ENCODE measurements around the gene P2RY10.
"Not testable (repeated sequence)": the region's sequence is repeated elsewhere in the genome, so short reads cannot be mapped to it uniquely, and the experiment has no call there.

The P2RY10 gene, protein sequence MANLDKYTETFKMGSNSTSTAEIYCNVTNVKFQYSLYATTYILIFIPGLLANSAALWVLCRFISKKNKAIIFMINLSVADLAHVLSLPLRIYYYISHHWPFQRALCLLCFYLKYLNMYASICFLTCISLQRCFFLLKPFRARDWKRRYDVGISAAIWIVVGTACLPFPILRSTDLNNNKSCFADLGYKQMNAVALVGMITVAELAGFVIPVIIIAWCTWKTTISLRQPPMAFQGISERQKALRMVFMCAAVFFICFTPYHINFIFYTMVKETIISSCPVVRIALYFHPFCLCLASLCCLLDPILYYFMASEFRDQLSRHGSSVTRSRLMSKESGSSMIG

DNA sequence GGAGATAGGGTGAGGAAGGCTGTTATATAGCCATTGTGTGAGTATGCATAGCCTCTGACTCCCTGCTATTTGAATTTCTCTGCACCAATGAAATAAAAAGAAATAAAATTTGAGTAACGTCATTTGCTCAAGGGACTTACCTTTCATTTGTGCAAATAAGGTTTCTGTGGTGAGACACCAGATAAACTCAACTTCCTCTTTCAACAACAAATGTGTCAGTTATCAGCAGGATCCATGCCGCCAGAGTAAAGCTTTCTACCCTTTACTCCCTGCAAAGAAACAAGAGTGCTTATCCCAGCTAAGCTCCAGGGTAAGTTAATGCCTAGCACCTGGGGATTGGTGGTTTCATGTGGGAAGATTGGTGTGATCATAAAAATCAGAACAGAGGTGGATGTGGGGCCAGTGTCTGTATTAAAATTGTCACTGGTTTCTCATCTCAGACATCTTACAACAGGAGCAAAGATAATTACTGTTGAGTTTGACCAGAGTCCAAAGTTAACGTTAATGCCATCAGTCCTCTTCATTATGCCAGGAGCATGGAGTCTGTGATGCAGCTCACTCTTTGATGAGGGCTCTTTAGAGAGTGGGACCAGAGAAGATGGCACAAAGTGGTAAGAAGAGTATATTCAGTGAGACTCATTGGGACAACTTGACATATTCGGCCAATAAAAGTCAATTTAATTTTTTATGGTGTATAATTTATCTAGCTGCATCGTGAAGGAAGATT, at the start of gene P2RY10:
TSS of gene P2RY10 (plus strand) at position 206 of the 727 bp plus-strand sequence. CDS start 15,130 bp downstream, outside the sequence.
- in situ Hi-C loops (cut with MboI; ENCODE audit: low sequenced_read_pairs): no loop called here

GRCh38 chrX:78922754-78923153, 22.4 kb upstream of the P2RY10 start:
- in situ Hi-C loops (cut with MboI; ENCODE audit: low sequenced_read_pairs): no loop called here

DNA sequence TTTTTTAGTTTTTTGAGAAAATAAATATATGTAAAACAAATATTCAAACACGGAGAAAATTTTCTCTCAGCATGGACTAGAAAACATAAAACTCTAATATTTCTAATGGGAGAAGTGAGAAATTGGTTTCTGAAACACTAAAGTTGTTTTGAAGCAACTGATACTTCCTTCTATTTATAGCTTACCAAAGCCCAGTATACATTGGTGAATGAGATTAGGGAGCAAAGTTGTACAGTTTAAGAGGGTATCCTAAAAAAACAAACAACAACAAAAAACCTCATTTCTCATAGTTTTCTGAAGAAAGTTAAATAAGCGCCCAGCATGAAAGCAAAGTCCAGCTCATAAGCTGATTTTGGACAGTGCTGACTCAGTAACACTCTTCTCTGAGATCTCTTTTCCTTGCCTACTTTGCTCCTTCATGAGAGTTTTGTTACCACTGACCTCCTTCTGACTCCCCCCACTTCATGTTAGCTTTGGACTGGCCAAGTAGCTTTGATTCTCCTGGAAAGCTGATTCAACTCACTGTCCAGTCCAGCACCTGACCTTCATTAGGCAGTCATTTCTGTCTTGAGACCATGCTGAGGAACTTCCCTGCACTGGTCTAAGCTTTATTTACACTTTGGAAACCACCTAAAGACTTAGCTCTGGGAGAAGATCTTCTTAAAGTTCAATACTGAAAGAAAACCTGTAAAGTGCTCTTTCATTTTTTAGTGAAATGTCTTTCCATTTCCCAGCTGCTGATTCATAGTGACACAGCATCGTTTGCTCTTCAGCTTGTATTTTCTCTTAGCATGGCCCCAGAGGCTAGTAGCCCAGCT, 21.8 kb upstream of the P2RY10 start:
- in situ Hi-C loops (cut with MboI; ENCODE audit: low sequenced_read_pairs): no loop called here

- in situ Hi-C loops (cut with MboI; ENCODE audit: low sequenced_read_pairs): no loop called here
These were observed 13.4 kb upstream of the P2RY10 start for GRCh38 chrX:78931814-78932213.

DNA sequence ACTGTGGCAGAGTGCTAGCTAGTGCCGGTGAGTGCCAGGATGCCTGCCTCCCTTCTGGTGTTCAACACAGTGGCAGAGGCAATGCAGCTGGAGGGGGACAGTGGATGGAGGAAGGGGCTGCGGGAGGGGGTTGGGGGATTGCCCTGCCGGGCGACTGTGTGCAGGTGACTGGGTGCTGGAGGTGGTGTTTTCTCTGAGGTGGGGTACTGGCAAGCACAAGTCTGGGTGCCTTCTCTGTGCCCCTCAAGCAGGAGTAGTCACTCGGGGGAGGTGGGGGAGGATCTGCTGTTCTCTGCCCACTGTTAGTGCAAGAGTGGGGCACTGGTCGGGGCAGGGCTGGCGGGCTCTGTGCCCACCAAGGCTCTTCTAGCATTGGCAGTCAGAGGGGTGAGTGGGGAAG, 10.3 kb upstream of the P2RY10 start:
- in situ Hi-C loops (cut with MboI; ENCODE audit: low sequenced_read_pairs): no loop called here

GRCh38 chrX:78944351-78944750, 840 bp upstream of the P2RY10 start:
- in situ Hi-C loops (cut with MboI; ENCODE audit: low sequenced_read_pairs): no loop called here

DNA sequence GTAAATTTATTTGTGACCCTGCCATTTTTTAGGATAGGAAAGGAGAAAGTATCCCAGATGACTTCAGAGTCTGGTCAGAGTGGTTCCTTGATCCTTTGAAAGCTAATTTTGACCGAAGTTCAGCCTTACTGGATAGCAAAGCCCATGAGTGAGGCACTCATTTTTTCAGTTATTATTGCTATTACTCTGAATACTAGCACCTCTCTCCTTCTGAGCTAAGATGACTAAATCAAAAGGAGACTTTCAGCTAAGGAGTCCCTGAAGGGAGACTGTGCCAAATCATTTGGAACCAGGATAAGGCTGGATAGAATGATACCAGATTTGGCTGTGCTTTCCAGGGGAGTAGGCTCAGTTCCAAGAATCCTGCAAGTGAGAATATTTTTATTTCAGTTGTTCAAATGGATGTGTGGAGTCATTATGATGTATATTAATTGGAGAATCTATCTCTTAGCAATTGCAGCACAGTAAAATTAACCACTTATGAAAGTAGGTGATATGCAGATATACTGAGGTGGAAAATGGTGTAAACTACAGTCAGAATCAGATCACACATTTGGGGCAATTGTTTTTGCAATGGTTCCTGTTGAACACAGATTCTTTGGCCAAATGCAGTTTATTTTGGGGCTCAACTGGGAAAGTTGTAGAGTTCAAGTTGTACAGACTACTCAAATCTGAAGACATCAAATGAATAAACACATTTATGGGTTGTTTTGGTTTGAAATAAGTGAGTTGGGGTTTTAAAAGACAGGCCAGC, 1.2 kb downstream of the P2RY10 start:
- in situ Hi-C loops (cut with MboI; ENCODE audit: low sequenced_read_pairs): no loop called here

DNA sequence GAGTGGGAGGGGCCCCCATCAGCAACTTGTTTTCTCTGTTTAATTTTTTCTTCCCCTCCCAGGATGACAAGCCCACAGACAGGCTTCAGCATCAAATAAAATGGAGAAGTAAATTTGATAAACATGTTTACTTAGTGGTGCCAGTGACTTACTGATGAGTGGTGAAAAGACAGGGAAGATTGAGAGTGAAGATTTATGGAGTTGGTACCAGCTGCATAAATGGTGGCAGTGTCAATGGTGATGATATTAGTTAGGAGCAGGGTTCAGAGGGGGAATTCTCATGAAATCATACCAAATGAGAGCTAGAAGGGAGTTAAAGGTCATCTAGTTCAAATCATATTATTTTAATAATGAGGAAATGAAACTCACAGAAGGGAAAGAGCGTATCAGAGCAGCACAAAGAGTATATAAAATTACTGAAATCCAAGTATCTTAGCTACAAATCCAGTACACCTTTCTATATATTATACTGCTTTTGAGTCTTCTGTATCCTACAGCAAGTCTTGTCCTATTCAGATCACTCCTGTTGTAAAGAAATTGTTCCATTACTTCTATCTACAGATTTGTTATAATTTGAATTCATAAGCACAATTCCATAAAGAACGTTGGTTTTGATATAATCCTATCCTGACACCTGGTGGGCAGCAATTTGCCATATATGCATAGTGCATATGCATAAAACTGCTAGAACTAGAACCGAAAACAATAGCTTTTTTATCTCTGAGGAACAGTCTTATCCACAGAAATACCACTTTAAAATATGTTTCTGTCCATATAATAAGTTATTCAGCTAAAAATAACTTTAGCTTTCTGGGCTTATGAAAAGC, 5.0 kb downstream of the P2RY10 start:
- in situ Hi-C loops (cut with MboI; ENCODE audit: low sequenced_read_pairs): no loop called here

GRCh38 chrX:78957049-78957767, 12.0 kb downstream of the P2RY10 start:
- in situ Hi-C loops (cut with MboI; ENCODE audit: low sequenced_read_pairs): no loop called here

DNA sequence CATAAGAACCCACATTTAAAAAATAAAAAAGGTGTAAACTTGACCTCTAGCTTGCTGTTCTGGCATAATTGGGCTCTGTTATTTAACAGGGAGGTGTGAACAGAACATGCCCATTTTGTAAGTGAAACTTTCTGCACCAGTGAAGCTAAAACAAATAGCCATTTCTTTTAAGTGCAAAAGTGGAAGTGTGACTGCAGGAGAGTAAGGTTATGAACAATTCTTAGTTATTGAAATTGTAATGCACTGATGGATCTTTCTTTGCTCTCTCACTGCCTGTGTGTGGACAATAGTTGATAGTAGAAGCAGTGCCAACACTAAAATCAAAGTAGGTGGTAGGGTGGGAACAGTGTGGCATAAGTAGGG, 12.6 kb downstream of the P2RY10 start:
- in situ Hi-C loops (cut with MboI; ENCODE audit: low sequenced_read_pairs): no loop called here

DNA sequence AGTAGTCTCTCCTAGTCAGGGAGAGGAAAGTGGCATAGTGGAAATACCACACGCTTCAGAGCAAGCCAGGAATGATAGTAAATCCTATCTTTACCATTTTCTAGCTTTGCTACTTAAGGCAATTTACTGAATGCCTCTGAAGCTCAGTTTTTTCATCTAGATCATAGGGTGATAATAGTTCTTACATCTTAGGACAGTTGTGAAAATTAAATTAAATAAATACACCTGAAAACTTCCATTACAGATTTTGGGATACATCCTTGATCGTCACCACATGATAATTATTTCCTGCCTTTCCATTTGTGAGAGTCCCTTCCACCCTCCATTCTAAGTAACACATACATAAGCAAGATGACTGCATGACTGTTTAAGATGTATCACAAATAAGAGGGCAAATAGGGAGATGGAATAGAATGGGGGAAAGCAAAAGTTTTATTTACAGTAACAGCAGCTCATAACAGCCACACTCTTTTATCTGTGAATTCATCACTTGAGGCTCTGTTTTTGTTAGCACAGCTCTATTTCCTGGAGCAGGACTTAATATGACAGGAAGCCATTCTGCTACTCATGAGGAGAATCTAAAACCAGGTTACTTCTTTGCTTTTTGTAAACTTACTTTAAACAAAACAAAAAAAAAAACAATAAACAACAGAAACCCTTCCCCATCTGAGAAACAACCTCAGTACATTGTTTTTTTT, 13.4 kb downstream of the P2RY10 start:
- in situ Hi-C loops (cut with MboI; ENCODE audit: low sequenced_read_pairs): no loop called here

GRCh38 chrX:78960888-78961287, 15.7 kb downstream of the P2RY10 start:
- in situ Hi-C loops (cut with MboI; ENCODE audit: low sequenced_read_pairs): no loop called here

- in situ Hi-C loops (cut with MboI; ENCODE audit: low sequenced_read_pairs): no loop called here
These were observed 19.4 kb downstream of the P2RY10 start for GRCh38 chrX:78964598-78964997.

GRCh38 chrX:78979789-78980464, 34.7 kb downstream of the P2RY10 start:
- in situ Hi-C loops (cut with MboI; ENCODE audit: low sequenced_read_pairs): no loop called here

- in situ Hi-C loops (cut with MboI; ENCODE audit: low sequenced_read_pairs): no loop called here
These were observed 44.2 kb downstream of the P2RY10 start for GRCh38 chrX:78989349-78989748.

GRCh38 chrX:78997870-78998558, 52.8 kb downstream of the P2RY10 start:
- in situ Hi-C loops (cut with MboI; ENCODE audit: low sequenced_read_pairs): no loop called here

GRCh38 chrX:79007540-79007939, 62.3 kb downstream of the P2RY10 start:
- in situ Hi-C loops (cut with MboI; ENCODE audit: low sequenced_read_pairs): not testable (repeated sequence)

Data from HL-60/S4 treated with phorbol 12-myristate 13-acetate at 8.2 ng/mL for 4 days and 3 days (cell line).